Mammary epithelial cell (primary cell): ENCODE data around the gene TDP1.

Experiments used
- CTCF ChIP-seq, 2 donors: IDR thresholded peaks in 1 of 2; conservative IDR thresholded peaks in 1 of 2; 2 replicates each; pipeline ENCODE4 v1.5.1; 2011 to 2012; ENCODE audit warnings: inconsistent platforms in 2 of 2, low read length in 2 of 2, mild to moderate bottlenecking in 2 of 2, control low read depth in 1 of 2, low read depth in 1 of 2; ENCODE audit not compliant: insufficient read depth in 1 of 2; ENCODE audit errors: extremely low read depth in 1 of 2
- EZH2 ChIP-seq: IDR thresholded peaks from 2 replicates; pipeline ENCODE4 v1.6.1; 2012; ENCODE audit warnings: low read length, inconsistent platforms, borderline replicate concordance

- TF ChIP-seq CTCF (conservative IDR thresholded peaks at IDR 0.05 in 1 of 2, IDR thresholded peaks at IDR 0.05 in 1 of 2; ENCODE audit: extremely low read depth in 1 of 2, insufficient read depth in 1 of 2, low read depth in 1 of 2, low read length in 2 of 2) (no peak), EZH2 (no peak)
These were observed 5.2 kb downstream of the TDP1 start for GRCh38 chr14:89960914-89961313.
